WERI-Rb-1 (cell line): ENCODE results near the gene LRFN4.
A peak's percentile ranks its signal among the peaks of the same experiment; 100 is the strongest.

Experiments
- DNase-seq: peaks from one replicate; pipeline ENCODE4 v3.0.0-alpha.2; 2020
- H3K27ac ChIP-seq: fragments of 250-450 bp; sonication (Bioruptor Pico); 2 replicates; pipeline ENCODE4 v1.5.1; 2020; ENCODE audit warnings: mild to moderate bottlenecking, moderate library complexity
- H3K27me3 ChIP-seq: fragments of 250-450 bp; sonication (Bioruptor Pico); 2 replicates; pipeline ENCODE4 v1.5.1; 2021; ENCODE audit warnings: mild to moderate bottlenecking, low read depth, moderate library complexity; ENCODE audit not compliant: insufficient read depth, severe bottlenecking
- H3K36me3 ChIP-seq: fragments of 250-450 bp; sonication (Bioruptor Pico); 2 replicates; pipeline ENCODE4 v1.5.1; 2020; ENCODE audit warnings: mild to moderate bottlenecking, moderate library complexity
- H3K4me3 ChIP-seq: 2 replicates; pipeline ENCODE4 v1.5.1; 2011; ENCODE audit warnings: low read depth, mild to moderate bottlenecking, control low read depth, low read length
- H3K9me3 ChIP-seq: fragments of 250-450 bp; sonication (Bioruptor Pico); 2 replicates; pipeline ENCODE4 v1.5.1; 2021; ENCODE audit warnings: mild to moderate bottlenecking, moderate library complexity; ENCODE audit not compliant: severe bottlenecking
- CTCF ChIP-seq: IDR thresholded peaks from 2 replicates; pipeline ENCODE4 v1.5.1; 2011; ENCODE audit warnings: low read depth, mild to moderate bottlenecking, control low read depth, inconsistent platforms, low read length

LRFN4 gene

GRCh38 chr11:66856496-66857233, at the start of gene LRFN4:
TSS of gene LRFN4 (plus strand) at chr11:66857064. CDS start at chr11:66857745, 681 bp downstream.
- no peak for DNase-seq
- Histone ChIP-seq H3K27ac (peak within 1 kb of the TSS; percentile 88), H3K4me3 (peak within 1 kb of the TSS; percentile 80), H3K9me3 (no peaks in the 10 kb centered on the region), H3K27me3 (no peaks in the 10 kb centered on the region), H3K36me3 (peaks cover 5% of the 10 kb centered on the region; the same call in 1 of the 2 replicates)
- no peak for TF ChIP-seq CTCF

GRCh38 chr11:66809592-66809991, 47.3 kb upstream of the LRFN4 start:
- Histone ChIP-seq H3K27me3 (no peaks in the 10 kb centered on the region), H3K36me3 (no peaks in the 10 kb centered on the region), H3K4me3 (no peak overlapping the region), H3K9me3 (no peaks in the 10 kb centered on the region), H3K27ac (no peak overlapping the region)
- no peak for TF ChIP-seq CTCF
- DNase-seq: no peak

GRCh38 chr11:66810576-66811185, 46.2 kb upstream of the LRFN4 start:
- Histone ChIP-seq H3K9me3 (no peaks in the 10 kb centered on the region), H3K27ac (no peak overlapping the region), H3K27me3 (no peaks in the 10 kb centered on the region), H3K4me3 (no peak overlapping the region), H3K36me3 (no peaks in the 10 kb centered on the region)
- no peak for DNase-seq
- TF ChIP-seq CTCF: no peak

DNA sequence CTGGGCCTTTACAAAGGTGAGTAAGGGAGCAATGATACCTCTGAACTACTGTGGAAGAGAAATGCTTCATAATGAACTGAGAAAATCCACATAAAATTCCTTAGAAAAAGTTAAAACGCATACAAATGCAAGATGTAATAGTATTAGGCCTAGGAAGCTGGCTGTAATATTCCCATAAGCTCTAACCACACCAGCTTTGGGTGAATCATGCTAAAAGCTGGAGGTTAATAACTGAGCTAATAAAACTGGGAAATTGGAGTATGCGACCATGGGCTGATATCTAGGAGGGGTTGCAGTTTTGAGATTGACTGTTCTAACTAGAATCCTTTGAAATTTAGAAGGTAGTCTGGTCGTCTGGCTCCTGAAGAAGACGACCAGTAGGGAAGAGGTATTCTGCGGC, 42.2 kb upstream of the LRFN4 start:
- TF ChIP-seq CTCF: no peak
- Histone ChIP-seq H3K27ac (no peak overlapping the region), H3K4me3 (no peak overlapping the region), H3K36me3 (no peaks in the 10 kb centered on the region), H3K9me3 (no peaks in the 10 kb centered on the region), H3K27me3 (no peaks in the 10 kb centered on the region)
- no peak for DNase-seq

GRCh38 chr11:66815646-66816045, 41.2 kb upstream of the LRFN4 start:
- Histone ChIP-seq H3K36me3 (no peaks in the 10 kb centered on the region), H3K4me3 (no peak overlapping the region), H3K27me3 (no peaks in the 10 kb centered on the region), H3K9me3 (no peaks in the 10 kb centered on the region), H3K27ac (no peak overlapping the region)
- DNase-seq: no peak
- TF ChIP-seq CTCF: no peak
